Measurements from ENCODE around the gene TAS2R39. TPM values are rescaled to one million over a fixed set of nuclear protein-coding genes. Genes with fewer than 3 reads are reported as not detected.

TAS2R39 gene
- total RNA-seq (2021) (not detected in 2 replicates), Bru-seq, nascent RNA (not detected), BruChase-seq, experiment 1, labeled RNA remaining after a 2-hour chase (not detected), BruChase-seq, experiment 2, labeled RNA remaining after a 6-hour chase (not detected)
- long read RNA-seq: 0 reads

GRCh38 chr7:143183024-143183423, at the start of gene TAS2R39:
TAS2R39 (plus strand) TSS chr7:143183419; CDS start chr7:143183419, 0 bp downstream.
- no peak within 1 kb of the TSS for H3K4me3 ChIP-seq
- H3K79me2 ChIP-seq (ENCODE audit: low read depth): no peaks in the 10 kb centered on the region
- H4K20me1 ChIP-seq (ENCODE audit: insufficient read depth): no peaks in the 10 kb centered on the region
- no peak within 1 kb of the TSS for H2AFZ ChIP-seq
- no TSS peak for BruUV-seq (replicated peaks)
- no peak within 1 kb of the TSS for H3K4me2 ChIP-seq
- no peak for TF ChIP-seq EZH2 (IDR thresholded peaks at IDR 0.05; ENCODE audit: low read depth)
- TF ChIP-seq, protein P1, sequence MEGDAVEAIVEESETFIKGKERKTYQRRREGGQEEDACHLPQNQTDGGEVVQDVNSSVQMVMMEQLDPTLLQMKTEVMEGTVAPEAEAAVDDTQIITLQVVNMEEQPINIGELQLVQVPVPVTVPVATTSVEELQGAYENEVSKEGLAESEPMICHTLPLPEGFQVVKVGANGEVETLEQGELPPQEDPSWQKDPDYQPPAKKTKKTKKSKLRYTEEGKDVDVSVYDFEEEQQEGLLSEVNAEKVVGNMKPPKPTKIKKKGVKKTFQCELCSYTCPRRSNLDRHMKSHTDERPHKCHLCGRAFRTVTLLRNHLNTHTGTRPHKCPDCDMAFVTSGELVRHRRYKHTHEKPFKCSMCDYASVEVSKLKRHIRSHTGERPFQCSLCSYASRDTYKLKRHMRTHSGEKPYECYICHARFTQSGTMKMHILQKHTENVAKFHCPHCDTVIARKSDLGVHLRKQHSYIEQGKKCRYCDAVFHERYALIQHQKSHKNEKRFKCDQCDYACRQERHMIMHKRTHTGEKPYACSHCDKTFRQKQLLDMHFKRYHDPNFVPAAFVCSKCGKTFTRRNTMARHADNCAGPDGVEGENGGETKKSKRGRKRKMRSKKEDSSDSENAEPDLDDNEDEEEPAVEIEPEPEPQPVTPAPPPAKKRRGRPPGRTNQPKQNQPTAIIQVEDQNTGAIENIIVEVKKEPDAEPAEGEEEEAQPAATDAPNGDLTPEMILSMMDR (conservative IDR thresholded peaks at IDR 0.05): no peak
- no peaks in the 10 kb centered on the region for H3K4me1 ChIP-seq (replicated peaks; ENCODE audit: insufficient read depth)
- no peak for DNase-seq
- H3K36me3 ChIP-seq (ENCODE audit: low read depth): no peaks in the 10 kb centered on the region
- no peaks in the 10 kb centered on the region for H3F3A ChIP-seq (ENCODE audit: insufficient read depth, low read depth)
- H3K9me2 ChIP-seq (ENCODE audit: insufficient read depth): no peaks in the 10 kb centered on the region
- no peak within 1 kb of the TSS for H3K27ac ChIP-seq
- POLR2A ChIA-PET (ENCODE audit: unreplicated experiment): no interaction called here
- intact Hi-C loops (cut with micrococcal nuclease; ENCODE audit: unreplicated experiment): no loop called here
- CTCF ChIA-PET: interaction anchor here (0.7 kb wide), 1 partner anchor 1397 kb away, joined by 3 read pairs; no protein-coding TSS in a partner anchor
- 0 out of 2 replicates have a peak, but pooled peaks cover 2% of the 10 kb centered on the region for H3K9me3 ChIP-seq (ENCODE audit: insufficient read depth, low read depth)
- no peaks in the 10 kb centered on the region for H3K27me3 ChIP-seq (ENCODE audit: insufficient read depth, low read depth)

DNA sequence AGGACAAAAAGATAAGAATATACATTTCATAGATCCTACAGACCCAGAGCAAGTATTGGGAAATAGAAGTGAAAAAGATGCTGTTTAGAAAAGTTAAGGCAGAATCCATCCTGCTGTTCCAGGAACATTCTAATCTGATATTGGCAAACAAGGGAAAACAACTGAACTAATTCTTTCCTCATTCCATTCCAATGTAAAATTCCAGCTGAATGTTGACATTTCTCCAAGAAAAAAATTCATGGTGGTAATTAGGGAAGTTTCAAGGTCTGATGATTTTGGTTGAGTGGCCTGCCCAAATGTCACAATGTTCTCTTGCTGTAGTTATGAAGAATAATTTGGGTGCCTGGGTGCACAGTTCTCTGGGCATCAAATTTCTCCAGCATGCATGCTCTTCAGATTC, 36.1 kb upstream of the TAS2R39 start:
- no TSS peak for BruUV-seq (replicated peaks)
- TF ChIP-seq EZH2 (IDR thresholded peaks at IDR 0.05; ENCODE audit: low read depth): no peak
- TF ChIP-seq, protein P1 (conservative IDR thresholded peaks at IDR 0.05): no peak
- intact Hi-C loops (cut with micrococcal nuclease; ENCODE audit: unreplicated experiment): no loop called here

DNA sequence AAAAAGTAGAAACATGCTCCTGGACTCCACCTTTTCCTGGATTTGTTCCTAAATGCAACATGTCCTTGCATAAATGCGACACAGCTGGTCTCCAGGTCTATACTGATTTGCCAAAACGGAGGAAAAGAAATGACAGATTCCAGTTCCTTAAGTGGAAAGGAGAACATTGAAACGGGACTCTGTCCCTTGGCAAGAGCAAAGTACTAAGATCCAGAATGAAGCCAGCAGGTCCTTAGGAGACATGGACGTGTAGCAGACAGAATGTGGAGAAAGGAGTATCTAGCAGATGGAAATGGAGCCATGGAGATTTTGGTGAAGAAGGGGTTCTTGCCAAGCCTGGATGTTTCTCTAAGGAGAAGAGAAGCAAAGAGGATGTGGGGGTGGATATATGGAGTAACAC, 35.2 kb upstream of the TAS2R39 start:
- Histone ChIP-seq H3F3A (ENCODE audit: insufficient read depth, low read depth) (no peaks in the 10 kb centered on the region), H3K27me3 (ENCODE audit: insufficient read depth, low read depth) (no peaks in the 10 kb centered on the region), H3K9me2 (ENCODE audit: insufficient read depth) (no peaks in the 10 kb centered on the region), H3K4me3 (no peak overlapping the region), H3K36me3 (ENCODE audit: low read depth) (no peaks in the 10 kb centered on the region), H3K9me3 (ENCODE audit: insufficient read depth, low read depth) (no peaks in the 10 kb centered on the region), H3K27ac (no peak overlapping the region), H3K4me1 (replicated peaks; ENCODE audit: insufficient read depth) (no peaks in the 10 kb centered on the region), H3K79me2 (ENCODE audit: low read depth) (no peaks in the 10 kb centered on the region), H4K20me1 (ENCODE audit: insufficient read depth) (no peaks in the 10 kb centered on the region), H3K4me2 (no peak overlapping the region), H2AFZ (no peak overlapping the region)
- BruUV-seq (replicated peaks): no TSS peak
- CTCF ChIA-PET: no interaction called here
- TF ChIP-seq, protein P1 (conservative IDR thresholded peaks at IDR 0.05): no peak
- no peak for TF ChIP-seq EZH2 (IDR thresholded peaks at IDR 0.05; ENCODE audit: low read depth)
- intact Hi-C loops (cut with micrococcal nuclease; ENCODE audit: unreplicated experiment): no loop called here
- POLR2A ChIA-PET (ENCODE audit: unreplicated experiment): no interaction called here
- DNase-seq: no peak

More for the DNA sequence above, 36.1 kb upstream of the TAS2R39 start:
- Histone ChIP-seq H3K4me3 (no peak overlapping the region), H3K4me1 (replicated peaks; ENCODE audit: insufficient read depth) (no peaks in the 10 kb centered on the region), H2AFZ (no peak overlapping the region), H3K4me2 (no peak overlapping the region), H3K36me3 (ENCODE audit: low read depth) (no peaks in the 10 kb centered on the region), H3K27me3 (ENCODE audit: insufficient read depth, low read depth) (no peaks in the 10 kb centered on the region), H3K9me3 (ENCODE audit: insufficient read depth, low read depth) (no peaks in the 10 kb centered on the region), H4K20me1 (ENCODE audit: insufficient read depth) (no peaks in the 10 kb centered on the region), H3K79me2 (ENCODE audit: low read depth) (no peaks in the 10 kb centered on the region), H3F3A (ENCODE audit: insufficient read depth, low read depth) (no peaks in the 10 kb centered on the region), H3K9me2 (ENCODE audit: insufficient read depth) (no peaks in the 10 kb centered on the region), H3K27ac (no peak overlapping the region)
- no peak for DNase-seq
- ChIA-PET CTCF (no interaction called here), POLR2A (ENCODE audit: unreplicated experiment) (no interaction called here)

All from PC-9 (cell line).